HCT116 (cell line): ENCODE results near the gene URM1. TPM values are rescaled to one million over a fixed set of nuclear protein-coding genes. Genes with fewer than 3 reads are reported as not detected.

ENCODE experiments used
- ATAC-seq: fragments of 200-7000 bp; cut with Tn5 transposase; 2 replicates; pipeline ENCODE4 v1.9.1; 2020; ENCODE audit warnings: mild to moderate bottlenecking, moderate library complexity
- BruUV-seq: library from RNA; stranded (reverse); fragments of 400-500 nt; replicated peaks from 2 replicates; lab custom pipeline; 2021; lab: Mats Ljungman, UMichigan
- CTCF ChIA-PET: fragments of 300-600 bp; sonication (Branson Sonifier 250); formaldehyde crosslinking; loops from one replicate; lab custom pipeline; 2021; ENCODE audit warnings: antibody characterized with exemption; lab: Charles Lee
- POLR2A ChIA-PET: fragments of 300-600, 350-600 bp; sonication (Branson Sonifier 250); formaldehyde crosslinking; loops from one replicate; lab custom pipeline; 2021; ENCODE audit warnings: antibody characterized with exemption; lab: Charles Lee
- RAD21 ChIA-PET, 2 experiments: fragments of 300-600 bp; sonication (Branson Sonifier 250); formaldehyde crosslinking; loops; one replicate each; lab custom pipeline; 2023; ENCODE audit warnings: low total read pairs in 2 of 2; ENCODE audit not compliant: uncharacterized antibody in 2 of 2, unreplicated experiment in 2 of 2, low non-redundant PET in 1 of 2; lab: Charles Lee
- DNase-seq: peaks from one replicate; pipeline ENCODE4 v3.0.0-alpha.2; 2010; ENCODE audit warnings: low read depth, low spot score
- H2AFZ ChIP-seq: fragments of 200-600 bp; shearing (Covaris generic), sonication (generic); 2 replicates; pipeline ENCODE4 v1.6.1; 2017; ENCODE audit warnings: low read depth, mixed run types, mixed read lengths, antibody characterized with exemption, low read length; ENCODE audit not compliant: poor library complexity, severe bottlenecking
- H3K27ac ChIP-seq: 2 replicates; pipeline ENCODE4 v1.5.1; 2012; ENCODE audit warnings: low read depth, low read length
- H3K27me3 ChIP-seq: fragments of 200-600 bp; sonication (generic); 2 replicates; pipeline ENCODE4 v1.6.1; 2016; ENCODE audit warnings: mixed run types, low read length, mixed read lengths; ENCODE audit not compliant: insufficient read depth
- H3K36me3 ChIP-seq, 2 experiments: fragments of 200-500 bp in 1 of 2; fragments of 200-600 bp in 1 of 2; sonication (Bioruptor generic) in 1 of 2; sonication (generic) in 1 of 2; 2 replicates each; pipeline versions ENCODE4 v1.5.1 to v1.6.1; 2014 to 2016; ENCODE audit warnings: low read length in 2 of 2, inconsistent platforms in 1 of 2, mixed read lengths in 1 of 2, mixed run types in 1 of 2; ENCODE audit not compliant: insufficient read depth in 2 of 2, control insufficient read depth in 1 of 2
- H3K4me1 ChIP-seq, 2 experiments: fragments of 200-600 bp in 1 of 2; sonication (generic) in 1 of 2; 2 replicates each; pipeline versions ENCODE4 v1.5.1 to v1.6.1; 2012 to 2017; ENCODE audit warnings: low read length in 2 of 2, inconsistent platforms in 1 of 2, mild to moderate bottlenecking in 1 of 2, mixed read lengths in 1 of 2, mixed run types in 1 of 2, moderate library complexity in 1 of 2; ENCODE audit not compliant: insufficient read depth in 2 of 2, control insufficient read depth in 1 of 2
- H3K4me2 ChIP-seq: fragments of 200-600 bp; sonication (generic); 2 replicates; pipeline ENCODE4 v1.6.1; 2017; ENCODE audit warnings: mixed run types, low read length, mixed read lengths
- H3K4me3 ChIP-seq, 2 experiments: fragments of 200-600 bp in 1 of 2; sonication (generic) in 1 of 2; replicated peaks in 1 of 2; 2 replicates each; pipeline ENCODE4 v1.5.1; 2011 to 2016; ENCODE audit warnings: low read length in 2 of 2, control low read depth in 1 of 2, low read depth in 1 of 2, mild to moderate bottlenecking in 1 of 2, mixed read lengths in 1 of 2, mixed run types in 1 of 2
- H3K79me2 ChIP-seq: fragments of 200-600 bp; sonication (generic); 2 replicates; pipeline ENCODE4 v1.6.1; 2017; ENCODE audit warnings: mild to moderate bottlenecking, mixed run types, low read length, moderate library complexity, mixed read lengths; ENCODE audit not compliant: insufficient read depth
- H3K9ac ChIP-seq: fragments of 200-600 bp; sonication (generic); 2 replicates; pipeline ENCODE4 v1.6.1; 2016; ENCODE audit warnings: low read length, mixed read lengths
- H3K9me2 ChIP-seq: fragments of 200-600 bp; sonication (generic), shearing (Covaris generic); 2 replicates; pipeline ENCODE4 v1.6.1; 2017; ENCODE audit warnings: mixed run types, mild to moderate bottlenecking, moderate library complexity; ENCODE audit not compliant: insufficient read depth
- H3K9me3 ChIP-seq, 2 experiments: fragments of 200-500 bp in 1 of 2; fragments of 200-600 bp in 1 of 2; sonication (Bioruptor generic) in 1 of 2; sonication (generic) in 1 of 2; 2 replicates each; pipeline ENCODE4 v1.6.1; 2014 to 2017; ENCODE audit warnings: low read length in 2 of 2, mixed read lengths in 2 of 2, inconsistent platforms in 1 of 2, low read depth in 1 of 2, mild to moderate bottlenecking in 1 of 2, mixed run types in 1 of 2, moderate library complexity in 1 of 2; ENCODE audit not compliant: control insufficient read depth in 1 of 2, insufficient read depth in 1 of 2
- H4K20me1 ChIP-seq: fragments of 200-600 bp; sonication (generic), shearing (Covaris generic); 2 replicates; pipeline ENCODE4 v1.6.1; 2017; ENCODE audit warnings: mixed run types, mild to moderate bottlenecking, moderate library complexity; ENCODE audit not compliant: insufficient read depth
- CBX3 ChIP-seq: IDR thresholded peaks from 2 replicates; pipeline ENCODE4 v1.6.1; 2012; ENCODE audit warnings: low read depth
- CEBPB ChIP-seq: IDR thresholded peaks from 2 replicates; pipeline ENCODE4 v1.6.1; 2012; ENCODE audit warnings: low read depth
- CTCF ChIP-seq, 3 experiments: fragments of 200-600 bp in 1 of 3; sonication (generic) in 1 of 3; IDR thresholded peaks in 2 of 3; conservative IDR thresholded peaks in 1 of 3; 2 replicates each; pipeline ENCODE4 v1.5.1; 2012 to 2017; ENCODE audit warnings: low read depth in 2 of 3, low read length in 2 of 3, antibody characterized with exemption in 1 of 3, borderline replicate concordance in 1 of 3, control low read depth in 1 of 3, mild to moderate bottlenecking in 1 of 3, mixed read lengths in 1 of 3, mixed run types in 1 of 3, moderate library complexity in 1 of 3; ENCODE audit not compliant: insufficient read depth in 1 of 3
- EZH2 ChIP-seq: fragments of 200-600 bp; sonication (generic); IDR thresholded peaks from 2 replicates; pipeline ENCODE4 v1.6.1; 2017; ENCODE audit warnings: antibody characterized with exemption, mixed run types
- EZH2phosphoT487 ChIP-seq: fragments of 200-600 bp; IDR thresholded peaks from 2 replicates; pipeline ENCODE4 v1.6.1; 2018; ENCODE audit warnings: antibody characterized with exemption, borderline replicate concordance
- JUND ChIP-seq: IDR thresholded peaks from 2 replicates; pipeline ENCODE4 v1.6.1; 2012
- POLR2A ChIP-seq: IDR thresholded peaks from 2 replicates; pipeline ENCODE4 v1.7.0; 2011; ENCODE audit warnings: borderline replicate concordance; ENCODE audit not compliant: insufficient read depth, insufficient read length; ENCODE audit errors: extremely low read depth
- POLR2AphosphoS5 ChIP-seq: IDR thresholded peaks from 2 replicates; pipeline ENCODE4 v1.6.1; 2011; ENCODE audit warnings: mild to moderate bottlenecking, low read depth, low read length, moderate library complexity
- RAD21 ChIP-seq: IDR thresholded peaks from 2 replicates; pipeline ENCODE4 v1.6.1; 2012; ENCODE audit warnings: low read depth, mild to moderate bottlenecking
- SRF ChIP-seq: IDR thresholded peaks from 2 replicates; pipeline ENCODE4 v1.6.1; 2012; ENCODE audit warnings: low read depth
- TCF7L2 ChIP-seq: IDR thresholded peaks from 2 replicates; pipeline ENCODE4 v1.7.0; 2011; ENCODE audit warnings: borderline replicate concordance, inconsistent platforms; ENCODE audit not compliant: insufficient read depth, insufficient read length; ENCODE audit errors: extremely low read depth
- YY1 ChIP-seq: IDR thresholded peaks from 2 replicates; pipeline ENCODE4 v1.6.1; 2011; ENCODE audit warnings: low read length, low read depth, moderate library complexity, mild to moderate bottlenecking; ENCODE audit not compliant: insufficient replicate concordance; ENCODE audit errors: extremely low read depth
- ZFX ChIP-seq: fragments of 450-650 bp; IDR thresholded peaks from 2 replicates; pipeline ENCODE4 v1.6.1; 2017
- ZNF274 ChIP-seq: fragments of 200-500 bp; sonication (Bioruptor generic); IDR thresholded peaks from 2 replicates; pipeline ENCODE4 v1.6.1; 2014; ENCODE audit warnings: mild to moderate bottlenecking, low read depth, low read length, inconsistent platforms
- intact Hi-C: fragments of 100-400 bp; cut with micrococcal nuclease; formaldehyde crosslinking; loops from 2 replicates; pipeline ENCODE4 v1.10.0; 2022
- total RNA-seq: library from RNA; stranded (reverse); gene quantifications from one replicate; pipeline ENCODE4 v1.2.1, GENCODE V29; 2021; ENCODE audit not compliant: unreplicated experiment
- TF ChIP-seq, protein P1 (sequence below): IDR thresholded peaks from 2 replicates; pipeline ENCODE4 v1.6.1; 2012
- TF ChIP-seq, protein P2 (sequence below): IDR thresholded peaks from 2 replicates; pipeline ENCODE4 v1.6.1; 2012
- TF ChIP-seq, protein P3 (sequence below): IDR thresholded peaks from 2 replicates; pipeline ENCODE4 v1.6.1; 2011; ENCODE audit warnings: mild to moderate bottlenecking, low read length, moderate library complexity; ENCODE audit not compliant: insufficient replicate concordance; ENCODE audit errors: extremely low read depth

URM1 gene
- total RNA-seq, 1 experiment from 2014 or later: 51.6 TPM

DNA sequence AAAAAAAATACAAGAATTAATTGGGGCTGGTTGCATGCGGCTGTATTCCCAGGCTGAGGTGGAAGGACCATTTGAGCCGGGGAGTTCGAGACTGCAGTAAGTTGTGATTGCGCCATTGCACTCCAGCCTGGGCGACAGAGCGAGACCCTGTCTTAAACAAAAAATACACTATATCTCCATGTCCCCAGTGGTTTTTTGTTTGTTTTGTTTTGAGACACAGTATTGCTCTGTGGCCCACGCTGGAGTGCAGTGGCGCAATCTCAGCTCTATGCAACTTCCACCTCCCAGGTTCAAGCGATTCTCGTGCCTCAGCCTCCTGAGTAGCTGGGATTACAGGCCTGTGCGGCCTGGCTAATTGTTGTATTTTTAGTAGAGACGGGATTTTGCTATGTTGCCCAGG, 47.4 kb upstream of the URM1 start:
- Histone ChIP-seq H3K27me3 (no peaks in the 10 kb centered on the region), H4K20me1 (no peaks in the 10 kb centered on the region), H3K9me3 (no peaks in the 10 kb centered on the region), H3K36me3 (peaks cover 6 to 16% of the 10 kb centered on the region in 2 experiments; a peak in 3 of 4 replicates), H3K4me1 (peaks cover 18 to 31% of the 10 kb centered on the region in 2 experiments), H3K9ac (peak overlapping the region; percentile 85), H3K79me2 (peaks cover 38% of the 10 kb centered on the region), H3K4me3 (peak overlapping the region; percentile 99 to 100), H3K9me2 (no peaks in the 10 kb centered on the region), H2AFZ (no peak overlapping the region), H3K4me2 (peak overlapping the region; percentile 89), H3K27ac (peak overlapping the region; percentile 93)
- no TSS peak for BruUV-seq
- POLR2A ChIA-PET: no interaction called here
- RAD21 ChIA-PET: no interaction called here
- CTCF ChIA-PET: no interaction called here
- no peak for TF ChIP-seq SRF
- no peak for TF ChIP-seq CTCF (IDR thresholded peaks at IDR 0.05 in 2 of 3, conservative IDR thresholded peaks at IDR 0.05 in 1 of 3; ENCODE audit: borderline replicate concordance in 1 of 3, insufficient read depth in 1 of 3, low read depth in 2 of 3, low read length in 2 of 3)
- TF ChIP-seq CBX3: no peak
- TF ChIP-seq, protein P1, sequence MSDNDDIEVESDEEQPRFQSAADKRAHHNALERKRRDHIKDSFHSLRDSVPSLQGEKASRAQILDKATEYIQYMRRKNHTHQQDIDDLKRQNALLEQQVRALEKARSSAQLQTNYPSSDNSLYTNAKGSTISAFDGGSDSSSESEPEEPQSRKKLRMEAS: no peak
- TF ChIP-seq JUND: no peak
- TF ChIP-seq TCF7L2: no peak
- TF ChIP-seq YY1: no peak
- intact Hi-C loops: loop anchor here (2.0 kb wide), 1 partner anchor 17 kb away; no protein-coding TSS in a partner anchor
- DNase-seq: no peak
- ATAC-seq: no peak

- Histone ChIP-seq H3K4me2 (peak overlapping the region; percentile 89; the same call in 1 of the 2 replicates), H3K27ac (no peak overlapping the region), H3K9me2 (no peaks in the 10 kb centered on the region), H3K79me2 (peaks cover 38% of the 10 kb centered on the region), H2AFZ (no peak overlapping the region), H3K36me3 (peaks cover 6 to 16% of the 10 kb centered on the region in 2 experiments; a peak in 3 of 4 replicates), H3K9me3 (no peaks in the 10 kb centered on the region), H3K4me3 (no peak overlapping the region; a peak in 1 of 4 replicates), H4K20me1 (no peaks in the 10 kb centered on the region), H3K4me1 (peaks cover 24 to 37% of the 10 kb centered on the region in 2 experiments), H3K9ac (no peak overlapping the region), H3K27me3 (no peaks in the 10 kb centered on the region)
- ATAC-seq: no peak
- intact Hi-C loops: no loop called here
- RAD21 ChIA-PET: no interaction called here
- DNase-seq: no peak
- BruUV-seq: no TSS peak
- CTCF ChIA-PET: interaction anchor here (1.3 kb wide), 1 partner anchor 17 kb away, joined by 3 read pairs; no protein-coding TSS in a partner anchor
- POLR2A ChIA-PET: no interaction called here
- TF ChIP-seq ZNF274 (no peak), POLR2AphosphoS5 (no peak), ZFX (no peak), CEBPB (no peak), EZH2phosphoT487 (no peak), EZH2 (no peak), SRF (no peak), JUND (no peak), POLR2A (no peak), YY1 (no peak), RAD21 (no peak), CBX3 (no peak)
- TF ChIP-seq, protein P2, sequence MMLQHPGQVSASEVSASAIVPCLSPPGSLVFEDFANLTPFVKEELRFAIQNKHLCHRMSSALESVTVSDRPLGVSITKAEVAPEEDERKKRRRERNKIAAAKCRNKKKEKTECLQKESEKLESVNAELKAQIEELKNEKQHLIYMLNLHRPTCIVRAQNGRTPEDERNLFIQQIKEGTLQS: no peak
- TF ChIP-seq, protein P3, sequence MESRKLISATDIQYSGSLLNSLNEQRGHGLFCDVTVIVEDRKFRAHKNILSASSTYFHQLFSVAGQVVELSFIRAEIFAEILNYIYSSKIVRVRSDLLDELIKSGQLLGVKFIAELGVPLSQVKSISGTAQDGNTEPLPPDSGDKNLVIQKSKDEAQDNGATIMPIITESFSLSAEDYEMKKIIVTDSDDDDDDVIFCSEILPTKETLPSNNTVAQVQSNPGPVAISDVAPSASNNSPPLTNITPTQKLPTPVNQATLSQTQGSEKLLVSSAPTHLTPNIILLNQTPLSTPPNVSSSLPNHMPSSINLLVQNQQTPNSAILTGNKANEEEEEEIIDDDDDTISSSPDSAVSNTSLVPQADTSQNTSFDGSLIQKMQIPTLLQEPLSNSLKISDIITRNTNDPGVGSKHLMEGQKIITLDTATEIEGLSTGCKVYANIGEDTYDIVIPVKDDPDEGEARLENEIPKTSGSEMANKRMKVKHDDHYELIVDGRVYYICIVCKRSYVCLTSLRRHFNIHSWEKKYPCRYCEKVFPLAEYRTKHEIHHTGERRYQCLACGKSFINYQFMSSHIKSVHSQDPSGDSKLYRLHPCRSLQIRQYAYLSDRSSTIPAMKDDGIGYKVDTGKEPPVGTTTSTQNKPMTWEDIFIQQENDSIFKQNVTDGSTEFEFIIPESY: no peak
These were observed 46.8 kb upstream of the URM1 start for GRCh38 chr9:128324401-128324800.
